ENCODE results near the gene TMEM163.

The TMEM163 gene

DNA sequence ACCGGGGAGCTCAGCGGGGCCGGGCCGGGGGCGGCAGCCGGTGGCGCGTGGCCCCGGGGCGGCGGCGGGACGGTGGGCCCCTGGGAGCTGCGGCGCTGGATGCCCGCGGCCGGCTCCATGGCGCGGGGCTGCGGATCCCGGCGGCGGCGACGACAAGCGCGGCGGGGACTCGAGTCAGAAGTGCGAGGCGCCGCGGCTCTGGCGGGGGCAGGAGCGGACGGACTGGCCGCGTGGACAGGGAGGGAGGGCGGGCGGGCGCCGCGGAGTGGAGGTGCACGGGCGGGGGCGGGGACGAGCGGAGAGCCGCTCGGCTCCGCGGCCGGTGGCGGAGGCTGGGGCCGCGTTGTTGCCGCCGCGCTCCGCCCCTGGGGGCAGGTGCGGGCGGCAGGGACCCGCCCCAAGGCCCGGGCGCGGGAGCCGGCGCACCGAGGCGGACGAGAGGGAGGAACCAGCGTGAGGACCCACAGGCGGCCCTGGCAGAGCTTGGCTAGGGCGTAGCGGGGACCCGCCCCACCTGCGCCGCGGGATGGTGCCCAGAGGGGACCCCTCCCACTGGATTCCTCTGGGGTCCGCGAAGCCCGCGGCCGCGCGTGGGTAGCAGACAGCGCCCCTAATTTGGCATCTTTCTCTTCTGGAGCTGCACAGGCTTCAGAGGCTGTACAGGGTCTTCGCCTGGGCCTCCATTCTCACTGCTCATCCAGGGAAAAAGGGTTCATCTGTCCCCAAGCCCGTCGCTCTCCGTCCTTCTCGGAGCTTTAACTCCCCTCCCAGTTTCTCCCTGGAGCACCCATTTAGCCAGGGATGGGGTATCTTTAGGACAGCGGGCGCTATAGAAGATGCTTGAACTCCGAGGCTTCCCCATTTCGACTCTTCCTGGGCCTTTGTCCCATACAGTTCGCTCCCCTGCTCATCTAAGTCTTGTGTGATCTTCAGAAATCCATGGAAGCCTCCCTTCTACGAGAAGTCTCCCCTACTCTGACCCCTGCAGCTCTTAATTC lies at the start of gene TMEM163:
TSS of gene TMEM163 (minus strand) at position 184 of the 998 bp plus-strand sequence.
- no peak for DNase-seq (ENCODE audit: low read depth)
- peak within 1 kb of the TSS; percentile 39 for H3K4me3 ChIP-seq (replicated peaks; ENCODE audit: low read depth, low read length)
- TF ChIP-seq, protein P1, sequence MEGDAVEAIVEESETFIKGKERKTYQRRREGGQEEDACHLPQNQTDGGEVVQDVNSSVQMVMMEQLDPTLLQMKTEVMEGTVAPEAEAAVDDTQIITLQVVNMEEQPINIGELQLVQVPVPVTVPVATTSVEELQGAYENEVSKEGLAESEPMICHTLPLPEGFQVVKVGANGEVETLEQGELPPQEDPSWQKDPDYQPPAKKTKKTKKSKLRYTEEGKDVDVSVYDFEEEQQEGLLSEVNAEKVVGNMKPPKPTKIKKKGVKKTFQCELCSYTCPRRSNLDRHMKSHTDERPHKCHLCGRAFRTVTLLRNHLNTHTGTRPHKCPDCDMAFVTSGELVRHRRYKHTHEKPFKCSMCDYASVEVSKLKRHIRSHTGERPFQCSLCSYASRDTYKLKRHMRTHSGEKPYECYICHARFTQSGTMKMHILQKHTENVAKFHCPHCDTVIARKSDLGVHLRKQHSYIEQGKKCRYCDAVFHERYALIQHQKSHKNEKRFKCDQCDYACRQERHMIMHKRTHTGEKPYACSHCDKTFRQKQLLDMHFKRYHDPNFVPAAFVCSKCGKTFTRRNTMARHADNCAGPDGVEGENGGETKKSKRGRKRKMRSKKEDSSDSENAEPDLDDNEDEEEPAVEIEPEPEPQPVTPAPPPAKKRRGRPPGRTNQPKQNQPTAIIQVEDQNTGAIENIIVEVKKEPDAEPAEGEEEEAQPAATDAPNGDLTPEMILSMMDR (IDR thresholded peaks at IDR 0.05; ENCODE audit: low read length, missing control alignments) = no peak

- no peak overlapping the region for H3K4me3 ChIP-seq (replicated peaks; ENCODE audit: low read depth, low read length)
- TF ChIP-seq, protein P1 (IDR thresholded peaks at IDR 0.05; ENCODE audit: low read length, missing control alignments) = no peak
- DNase-seq (ENCODE audit: low read depth) = no peak
Measured at GRCh38 chr2:134766583-134766982, 47.8 kb upstream of the TMEM163 start.

GRCh38 chr2:134765987-134766386 lies 47.2 kb upstream of the TMEM163 start:
- TF ChIP-seq, protein P1 (IDR thresholded peaks at IDR 0.05; ENCODE audit: low read length, missing control alignments) = no peak
- DNase-seq (ENCODE audit: low read depth) = no peak

GRCh38 chr2:134764164-134764563 lies 45.4 kb upstream of the TMEM163 start:
- peak; percentile 77 for DNase-seq (ENCODE audit: low read depth)
- no peak overlapping the region for H3K4me3 ChIP-seq (replicated peaks; ENCODE audit: low read depth, low read length)
- TF ChIP-seq, protein P1 (IDR thresholded peaks at IDR 0.05; ENCODE audit: low read length, missing control alignments) = no peak

More at GRCh38 chr2:134765987-134766386, 47.2 kb upstream of the TMEM163 start:
- no peak overlapping the region for H3K4me3 ChIP-seq (replicated peaks; ENCODE audit: low read depth, low read length)

DNA sequence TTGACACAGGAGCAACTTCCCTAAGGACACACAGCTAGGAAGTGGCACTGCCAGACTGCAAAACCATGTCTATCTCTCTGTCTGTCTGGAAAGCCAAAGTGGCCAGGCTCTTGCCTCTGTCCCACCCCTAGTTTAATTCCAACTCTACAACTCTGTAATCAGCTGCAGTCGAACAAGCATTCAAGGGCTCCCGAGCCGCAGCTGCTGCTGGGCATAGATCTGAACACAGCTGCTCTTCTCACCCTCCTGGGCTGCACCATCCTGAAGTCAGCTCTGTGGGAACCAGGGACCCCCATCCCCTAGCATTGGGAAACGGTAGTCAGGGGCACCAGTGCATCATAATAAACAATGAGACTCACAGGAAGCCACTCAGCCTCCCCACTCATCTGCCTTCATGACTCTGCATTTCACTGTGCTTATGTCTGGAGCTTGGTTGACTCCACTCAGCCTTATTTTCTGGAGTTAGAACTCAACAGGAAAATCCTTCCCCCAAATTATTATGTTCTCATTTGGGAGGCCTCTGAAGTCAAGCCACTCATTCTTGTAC lies 44.4 kb upstream of the TMEM163 start:
- H3K4me3 ChIP-seq (replicated peaks; ENCODE audit: low read depth, low read length) = no peak overlapping the region
- DNase-seq (ENCODE audit: low read depth) = peak; percentile 45

GRCh38 chr2:134762508-134762907 lies 43.7 kb upstream of the TMEM163 start:
- peak; percentile 46 for DNase-seq (ENCODE audit: low read depth)

More for the DNA sequence above, 44.4 kb upstream of the TMEM163 start:
- TF ChIP-seq, protein P1 (IDR thresholded peaks at IDR 0.05; ENCODE audit: low read length, missing control alignments) = no peak

More at GRCh38 chr2:134762508-134762907, 43.7 kb upstream of the TMEM163 start:
- H3K4me3 ChIP-seq (replicated peaks; ENCODE audit: low read depth, low read length) = no peak overlapping the region
- TF ChIP-seq, protein P1 (IDR thresholded peaks at IDR 0.05; ENCODE audit: low read length, missing control alignments) = no peak
